SK-N-DZ (cell line): Measurements from ENCODE around the gene VNN1.
"Not testable (repeated sequence)": the region's sequence is repeated elsewhere in the genome, so short reads cannot be mapped to it uniquely, and the experiment has no call there.

Experiments used
- DNase-seq: peaks from one replicate; pipeline ENCODE4 v3.0.0-alpha.2; 2015; ENCODE audit warnings: low spot score

The VNN1 gene

DNA sequence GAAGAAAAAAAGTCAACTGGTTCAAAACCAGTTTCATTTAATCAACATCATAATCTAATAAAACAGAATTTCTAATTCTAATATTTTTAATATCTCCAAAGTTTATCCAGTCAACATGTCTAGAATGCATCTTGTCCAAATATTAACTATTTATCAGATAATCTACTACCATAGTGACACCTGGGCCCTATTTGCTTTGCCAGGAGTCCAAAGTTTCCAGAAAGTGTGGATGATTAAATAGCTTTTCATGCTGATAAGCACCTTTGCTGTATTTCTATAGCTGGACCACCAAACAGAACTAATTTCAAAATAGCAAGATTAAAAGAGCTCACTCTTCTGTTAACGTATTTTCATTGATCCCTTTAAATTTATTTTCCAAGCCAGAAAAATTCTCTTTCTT is 42.6 kb downstream of the VNN1 start:
- no peak for DNase-seq

DNA sequence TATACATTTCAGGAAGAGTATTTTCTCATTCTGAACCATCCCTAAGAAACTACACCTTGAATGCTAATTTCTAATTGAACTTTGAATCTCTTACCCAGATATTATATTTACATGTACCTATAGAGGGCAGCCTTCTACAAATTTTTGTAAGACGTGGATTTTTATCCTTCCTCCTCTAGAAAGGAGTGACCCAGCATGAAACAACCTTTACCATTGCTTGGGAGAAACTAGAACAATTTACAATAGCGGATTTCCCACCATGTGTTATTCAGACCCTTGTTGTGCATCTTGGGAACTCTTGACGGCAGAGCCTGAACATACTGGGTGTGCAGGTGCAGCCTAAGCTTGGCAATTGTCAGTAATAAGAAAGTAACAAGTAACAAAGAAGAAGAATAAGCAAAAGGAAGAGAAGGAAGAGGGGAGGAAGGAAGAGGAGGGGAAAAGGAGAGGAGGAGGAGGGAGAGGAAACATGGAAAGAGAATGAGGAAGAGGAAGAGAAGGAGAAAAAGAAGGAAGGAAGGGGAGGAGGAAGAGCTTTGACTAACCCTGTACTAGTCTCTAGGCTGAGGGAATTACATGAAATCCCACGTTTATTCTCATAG is 44.1 kb downstream of the VNN1 start:
- DNase-seq: peak; percentile 7

DNA sequence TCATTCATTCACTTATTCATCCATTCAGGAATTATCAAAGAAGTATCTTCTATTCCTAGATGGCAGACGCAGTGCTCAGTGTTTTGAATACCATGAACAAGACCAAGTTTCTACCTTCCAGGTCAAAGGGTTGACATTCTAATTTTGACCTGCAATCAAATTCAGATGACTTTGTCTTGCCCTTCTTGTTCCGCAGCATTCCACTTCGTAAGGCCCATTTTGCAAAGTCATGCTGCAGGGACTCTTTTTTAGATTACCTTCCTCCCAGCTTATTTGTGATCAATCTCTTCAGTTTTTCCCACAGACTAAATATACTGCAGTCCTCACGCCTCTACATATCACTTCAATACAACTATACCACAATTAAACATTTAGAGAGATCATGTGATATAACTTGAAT is 47.7 kb downstream of the VNN1 start:
- DNase-seq: no peak

DNA sequence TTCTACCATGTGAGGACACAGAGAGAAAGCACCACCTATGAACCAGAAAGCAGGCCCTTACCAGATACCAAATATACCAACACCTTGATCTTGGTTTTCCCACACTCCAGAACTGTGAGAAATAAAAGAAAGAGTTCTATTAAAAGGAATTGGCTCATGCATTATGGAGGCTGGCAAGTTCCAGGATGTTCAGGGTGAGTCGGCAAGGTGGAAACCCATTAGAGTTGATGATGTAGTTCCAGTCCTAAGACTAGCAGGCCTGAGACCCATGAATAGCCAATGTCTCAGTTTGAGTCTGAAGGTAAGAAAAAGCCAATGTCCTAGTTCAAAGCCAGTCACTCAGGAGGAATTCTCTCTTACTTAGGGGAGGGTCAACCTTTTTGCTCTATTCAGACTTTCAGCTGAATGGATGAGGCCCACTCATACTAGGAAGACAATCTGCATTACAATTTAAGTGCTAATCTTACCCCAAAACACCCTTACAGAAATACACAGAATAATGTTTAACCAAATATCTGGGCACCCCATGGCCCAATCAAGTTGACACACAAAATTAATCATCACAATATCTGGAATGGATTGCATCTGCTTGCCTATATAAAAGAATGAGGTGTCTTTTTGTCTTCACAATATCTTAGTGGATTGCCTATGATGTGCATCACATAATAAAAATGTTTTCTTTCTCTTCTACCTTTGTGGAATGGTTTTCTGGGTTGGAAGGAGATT is 49.4 kb downstream of the VNN1 start:
- no peak for DNase-seq

DNA sequence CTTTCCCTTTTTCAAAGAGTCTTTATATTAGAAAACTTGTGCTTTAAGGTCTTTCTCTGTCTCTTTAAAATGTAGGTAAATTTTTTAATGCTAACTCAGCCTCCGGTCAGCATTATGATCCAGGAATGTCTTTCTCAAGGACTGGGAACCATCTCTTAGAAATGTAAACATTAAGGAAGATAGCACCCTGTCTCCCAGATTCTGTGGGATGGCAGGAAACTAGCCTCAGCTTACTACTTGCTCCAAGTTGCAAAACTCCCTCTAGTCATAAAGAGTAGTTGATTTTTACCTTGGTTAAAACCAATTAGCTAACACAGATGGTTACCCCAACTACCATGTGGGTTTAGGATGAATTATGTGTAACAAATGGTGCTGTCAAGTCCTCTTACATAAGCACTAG is 50.2 kb downstream of the VNN1 start:
- DNase-seq: no peak

DNA sequence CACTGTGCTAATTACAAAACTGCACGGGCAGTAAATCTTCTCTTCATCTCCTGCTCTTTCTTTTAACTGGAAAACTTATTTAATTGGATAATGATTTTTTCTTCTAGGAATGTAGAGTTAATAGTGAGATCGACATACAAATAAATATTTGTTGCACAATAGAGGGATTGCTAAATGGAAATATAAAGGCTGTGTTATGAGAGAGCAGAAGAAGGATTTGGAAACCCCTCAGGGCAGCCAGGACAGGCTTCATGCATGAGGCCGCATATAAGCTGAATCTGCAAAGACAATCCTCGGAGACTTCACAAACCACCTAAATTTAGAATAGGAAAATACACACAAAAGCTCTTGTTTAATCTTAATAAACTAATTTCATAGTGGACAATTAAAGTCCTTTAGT is 51.9 kb downstream of the VNN1 start:
- DNase-seq: no peak

DNA sequence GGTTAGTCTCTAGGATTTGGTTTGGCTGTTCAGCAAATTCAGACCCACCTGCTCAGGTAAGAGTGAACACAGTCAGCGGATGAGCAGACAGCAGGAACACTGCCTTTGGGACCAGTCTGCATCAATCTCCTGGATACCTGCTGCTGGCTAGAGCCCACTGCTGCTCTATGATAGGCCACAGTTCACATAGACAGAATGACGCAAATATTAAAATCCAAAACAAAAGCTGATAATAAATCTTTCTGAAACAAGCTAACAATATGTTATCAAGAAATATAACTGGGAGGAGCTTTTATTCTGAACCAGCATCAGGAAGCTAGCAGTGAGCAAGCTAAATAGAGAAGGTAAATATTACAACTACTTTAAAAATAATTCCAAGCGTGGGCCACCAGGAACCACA is 54.8 kb downstream of the VNN1 start, which contains the start of gene TAAR1:
TSS of gene TAAR1 (minus strand) at position 101 of the 400 bp plus-strand sequence. CDS start 13,179 bp downstream, outside the sequence.
- no peak for DNase-seq

DNA sequence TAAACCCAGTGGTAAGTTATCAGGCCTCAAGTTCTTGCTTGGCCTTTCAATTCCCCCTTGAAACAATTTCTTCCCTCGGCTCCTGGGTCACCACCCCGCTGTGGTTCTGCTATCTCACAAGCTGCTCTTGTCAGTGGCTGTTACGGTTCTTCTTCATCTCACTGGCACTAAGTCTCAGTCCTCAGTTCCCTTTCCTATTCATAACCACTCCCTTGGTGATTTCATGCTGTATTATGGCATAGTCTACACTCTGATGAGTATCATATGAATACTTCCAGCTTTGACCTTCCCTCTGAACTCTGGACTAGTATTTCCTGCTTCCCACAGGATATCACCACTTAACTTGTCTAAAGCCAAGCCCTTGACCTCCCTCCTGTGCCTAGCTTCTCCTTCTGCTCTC is 62.8 kb downstream of the VNN1 start:
- DNase-seq: no peak

DNA sequence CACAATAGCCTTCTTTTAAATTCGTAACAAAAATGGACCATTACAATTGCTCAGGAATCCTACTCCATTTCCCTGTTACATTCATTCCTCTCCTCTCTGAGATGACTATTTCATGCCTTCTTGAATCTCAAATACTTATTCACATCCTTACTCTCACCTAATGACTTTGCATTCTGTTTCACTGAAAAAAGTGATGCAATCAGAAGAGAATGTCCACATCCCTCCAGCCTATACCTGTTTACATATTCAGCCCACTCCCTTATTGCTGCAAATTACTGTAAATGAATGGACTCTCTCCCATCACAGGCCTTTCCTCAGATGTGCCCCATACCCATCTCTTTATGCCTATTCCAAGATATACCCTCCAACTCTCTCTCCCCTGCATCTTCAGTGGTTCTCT is 63.4 kb downstream of the VNN1 start:
- DNase-seq: no peak

DNA sequence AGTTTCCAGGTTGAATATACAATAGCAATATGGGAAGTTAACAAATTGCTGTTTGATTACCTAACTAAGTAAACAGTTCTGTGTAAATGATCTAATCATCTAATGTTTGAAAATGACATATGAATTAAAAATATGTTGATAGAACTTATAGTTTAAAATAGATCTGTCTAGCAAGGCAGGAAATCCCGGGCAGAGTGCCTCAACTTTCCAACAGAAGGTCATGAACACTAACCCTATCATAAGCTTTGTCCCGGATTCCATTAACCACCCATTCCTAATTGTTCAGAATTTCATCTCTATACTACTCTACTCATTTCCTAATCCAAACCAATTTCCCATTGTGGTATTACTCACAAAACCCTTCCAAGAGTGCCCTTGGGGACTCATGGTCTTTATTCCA is 65.0 kb downstream of the VNN1 start:
- DNase-seq: no peak

DNA sequence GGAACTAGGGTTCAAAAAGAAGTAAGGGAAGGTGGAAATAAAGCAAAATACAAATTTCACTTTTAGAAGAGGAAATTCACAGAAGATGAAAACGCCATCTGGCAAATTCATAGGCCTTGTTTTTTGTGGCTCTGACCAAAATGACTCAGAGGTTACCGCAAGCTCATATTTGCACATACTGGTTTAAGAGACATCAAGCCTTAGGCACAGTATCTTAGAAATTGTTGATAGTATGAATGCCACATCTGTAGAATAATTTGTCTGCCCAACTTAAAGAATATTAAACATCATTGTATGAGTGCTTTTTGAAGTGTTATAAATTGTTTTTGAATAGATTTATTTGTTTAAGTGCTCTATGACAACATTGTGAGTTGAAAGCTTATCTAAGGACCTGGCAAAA is 65.5 kb downstream of the VNN1 start:
- DNase-seq: no peak

DNA sequence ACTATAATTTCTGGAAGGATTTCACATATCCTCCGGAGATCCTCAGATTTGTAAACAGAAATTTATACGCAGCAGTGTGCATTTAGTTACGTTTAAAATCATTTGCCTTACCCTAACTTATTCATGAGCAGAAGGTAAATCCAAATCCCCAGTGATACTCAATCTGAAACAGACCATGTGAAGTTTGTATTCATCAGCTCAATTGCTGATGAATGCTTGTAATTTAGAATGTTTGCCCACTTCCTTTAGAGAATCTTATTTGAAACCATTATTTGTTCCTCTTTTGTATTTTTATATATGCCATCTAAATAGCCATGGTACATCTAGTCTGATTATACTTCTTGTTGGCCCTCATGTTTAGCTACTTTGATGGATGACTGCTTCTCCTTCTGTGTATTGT is 70.3 kb downstream of the VNN1 start:
- no peak for DNase-seq

DNA sequence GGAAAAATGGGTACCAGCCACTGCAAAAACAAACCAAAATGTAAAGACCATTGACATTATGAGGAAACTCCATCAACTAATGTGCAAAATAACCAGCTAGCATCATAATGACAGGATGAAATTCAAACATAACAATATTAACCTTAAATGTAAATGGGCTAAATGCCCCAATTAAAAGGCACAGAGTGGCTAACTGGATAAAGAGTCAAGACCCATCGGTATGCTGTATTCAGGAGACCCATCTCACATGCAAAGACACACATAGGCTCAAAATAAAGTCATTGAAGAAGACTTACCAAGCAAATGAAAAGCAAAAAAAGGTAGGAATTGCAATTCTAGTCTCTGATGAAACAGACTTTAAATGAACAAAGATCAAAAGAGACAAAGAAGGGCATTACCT is 76.7 kb downstream of the VNN1 start:
- not testable (repeated sequence) for DNase-seq

DNA sequence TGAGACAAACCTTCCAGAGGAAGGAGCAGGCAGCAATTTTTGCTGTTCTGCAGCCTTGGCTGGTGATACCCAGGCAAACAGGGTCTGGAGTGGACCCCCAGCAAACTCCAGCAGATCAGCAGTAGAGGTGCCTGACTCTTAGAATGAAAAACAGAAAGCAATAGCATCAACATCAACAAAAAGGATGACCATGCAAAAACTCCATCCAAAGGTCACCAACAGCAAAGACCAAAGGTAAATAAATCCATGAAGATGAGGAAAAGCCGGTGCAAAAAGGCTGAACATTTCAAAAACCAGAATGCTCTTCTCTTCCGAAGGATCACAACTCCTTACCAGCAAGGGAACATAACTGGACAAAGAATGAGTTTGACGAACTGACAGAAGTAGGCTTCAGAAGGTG is 77.9 kb downstream of the VNN1 start:
- DNase-seq: not testable (repeated sequence)

DNA sequence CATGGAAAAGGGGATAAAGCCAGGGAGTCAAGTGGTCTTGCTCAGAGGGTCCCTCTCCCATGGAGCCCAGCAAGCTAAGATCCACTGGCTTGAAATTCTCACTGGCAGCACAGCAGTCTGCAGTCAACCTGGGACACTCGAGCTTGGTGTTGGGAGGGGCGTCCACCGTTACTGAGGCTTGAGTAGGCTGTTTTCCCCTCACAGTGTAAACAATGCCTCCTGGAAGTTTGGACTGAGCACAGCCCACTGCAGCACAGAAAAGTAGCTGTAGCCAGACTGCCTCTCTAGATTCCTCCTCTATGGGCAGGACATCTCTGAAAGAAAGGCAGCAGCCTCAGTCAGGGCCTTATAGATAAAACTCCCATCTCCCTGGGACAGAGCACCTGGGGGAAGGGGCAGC is 78.6 kb downstream of the VNN1 start:
- not testable (repeated sequence) for DNase-seq

DNA sequence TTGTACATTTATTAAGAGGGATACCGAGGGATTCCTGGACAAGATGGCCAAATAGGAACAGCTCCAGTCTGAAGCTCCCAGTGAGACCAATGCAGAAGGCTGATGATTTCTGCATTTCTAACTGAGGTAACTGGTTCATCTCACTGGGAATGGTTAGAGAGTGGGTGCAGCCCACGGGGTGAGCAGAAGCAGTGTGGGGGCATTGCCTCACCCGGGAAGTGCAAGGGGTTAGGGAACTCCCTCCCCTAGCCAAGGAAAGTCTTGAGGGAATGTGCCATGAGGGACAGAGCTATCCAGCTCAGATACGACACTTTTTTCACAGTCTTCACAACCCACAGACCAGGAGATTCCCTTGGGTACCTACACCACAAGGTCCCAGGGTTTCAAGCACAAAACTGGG is 79.1 kb downstream of the VNN1 start:
- DNase-seq: no peak

DNA sequence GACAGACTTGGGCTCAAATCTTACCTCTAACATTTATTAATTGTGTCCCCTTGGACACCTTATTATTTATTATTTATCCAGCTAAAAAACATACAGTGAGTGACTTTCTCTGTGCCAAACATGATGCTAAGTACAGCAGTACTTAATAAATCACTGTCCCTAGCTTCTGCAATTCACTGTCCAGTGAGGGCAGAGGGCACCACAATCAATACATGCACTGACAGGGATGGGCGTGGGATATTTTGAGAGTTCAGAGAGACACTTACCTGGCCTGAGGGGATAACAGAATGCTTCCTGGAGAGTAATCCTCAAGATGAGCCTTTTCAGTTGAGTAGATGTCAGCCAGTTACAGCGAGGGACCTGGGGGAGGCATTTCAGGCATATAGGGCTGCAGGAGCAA is 80.5 kb downstream of the VNN1 start:
- DNase-seq: no peak
